ENCODE data around the gene USP26. TPM values are rescaled to one million over a fixed set of nuclear protein-coding genes. Genes with fewer than 3 reads are reported as not detected.

Gene USP26
- total and polyA plus RNA-seq, 2 experiments from 2014 or later, result not detected

GRCh38 chrX:133007458-133007857 is 89.5 kb downstream of the USP26 start:
- Histone ChIP-seq H3K27ac (no peak overlapping the region), H3K9me3 (ENCODE audit: low read depth) (no peaks in the 10 kb centered on the region), H3K4me3 (no peak overlapping the region), H3K4me1 (ENCODE audit: insufficient read depth) (no peaks in the 10 kb centered on the region), H3K9ac (no peak overlapping the region), H3K79me2 (ENCODE audit: insufficient read depth) (no peaks in the 10 kb centered on the region), H3K27me3 (replicated peaks; ENCODE audit: insufficient read depth) (no peaks in the 10 kb centered on the region), H3K4me2 (ENCODE audit: unreplicated experiment) (no peak overlapping the region), H3K36me3 (ENCODE audit: low read depth) (no peaks in the 10 kb centered on the region), H4K20me1 (ENCODE audit: insufficient read depth) (no peaks in the 10 kb centered on the region), H2AFZ (no peak overlapping the region), H3F3A (ENCODE audit: insufficient read depth) (no peaks in the 10 kb centered on the region), H3K9me2 (ENCODE audit: insufficient read depth) (no peaks in the 10 kb centered on the region)
- no peak for TF ChIP-seq EZH2 (IDR thresholded peaks at IDR 0.05; ENCODE audit: insufficient read depth, poor library complexity, severe bottlenecking)
- no peak for TF ChIP-seq EZH2phosphoT487 (IDR thresholded peaks at IDR 0.05; ENCODE audit: insufficient read depth, low read depth)
- WGBS, 2 experiments (ENCODE audit: low coverage in 1 of 2, low lambda C conversion rate in 2 of 2, missing lambda C conversion rate in 2 of 2), result 61 to 66% methylated on average over 3 of the region's 3 CpGs
- in situ Hi-C loops (cut with MboI), result no loop called here
- DNase-seq, result no peak

GRCh38 chrX:133005616-133006015 is 91.3 kb downstream of the USP26 start:
- Histone ChIP-seq H3K36me3 (ENCODE audit: low read depth) (no peaks in the 10 kb centered on the region), H3K4me2 (ENCODE audit: unreplicated experiment) (no peak overlapping the region), H3F3A (ENCODE audit: insufficient read depth) (no peaks in the 10 kb centered on the region), H3K4me3 (no peak overlapping the region), H3K9me2 (ENCODE audit: insufficient read depth) (no peaks in the 10 kb centered on the region), H2AFZ (no peak overlapping the region), H3K27ac (no peak overlapping the region), H4K20me1 (ENCODE audit: insufficient read depth) (no peaks in the 10 kb centered on the region), H3K79me2 (ENCODE audit: insufficient read depth) (no peaks in the 10 kb centered on the region), H3K9ac (no peak overlapping the region), H3K9me3 (ENCODE audit: low read depth) (no peaks in the 10 kb centered on the region), H3K27me3 (replicated peaks; ENCODE audit: insufficient read depth) (no peaks in the 10 kb centered on the region), H3K4me1 (ENCODE audit: insufficient read depth) (no peaks in the 10 kb centered on the region)
- no peak for DNase-seq
- in situ Hi-C loops (cut with MboI), result no loop called here
- TF ChIP-seq EZH2phosphoT487 (IDR thresholded peaks at IDR 0.05; ENCODE audit: insufficient read depth, low read depth), result no peak
- no peak for TF ChIP-seq EZH2 (IDR thresholded peaks at IDR 0.05; ENCODE audit: insufficient read depth, poor library complexity, severe bottlenecking)
- WGBS, 2 experiments (ENCODE audit: low coverage in 1 of 2, low lambda C conversion rate in 2 of 2, missing lambda C conversion rate in 2 of 2), result 86 to 90% methylated on average over 1 of the region's 1 CpG

- H3K27ac ChIP-seq, result no peak overlapping the region
- TF ChIP-seq EZH2 (IDR thresholded peaks at IDR 0.05; ENCODE audit: insufficient read depth, poor library complexity, severe bottlenecking) (no peak), EZH2phosphoT487 (IDR thresholded peaks at IDR 0.05; ENCODE audit: insufficient read depth, low read depth) (no peak)
- no peak overlapping the region for H3K9ac ChIP-seq
- no peaks in the 10 kb centered on the region for H3K9me2 ChIP-seq (ENCODE audit: insufficient read depth)
- 0 to 4% methylated on average over 2 of the region's 2 CpGs for WGBS, 2 experiments (ENCODE audit: low coverage in 1 of 2, low lambda C conversion rate in 2 of 2, missing lambda C conversion rate in 2 of 2)
- H3K36me3 ChIP-seq (ENCODE audit: low read depth), result no peaks in the 10 kb centered on the region
- in situ Hi-C loops (cut with MboI), result no loop called here
- H3K4me2 ChIP-seq (ENCODE audit: unreplicated experiment), result no peak overlapping the region
- H3F3A ChIP-seq (ENCODE audit: insufficient read depth), result no peaks in the 10 kb centered on the region
- peak; percentile 19 for DNase-seq
- no peaks in the 10 kb centered on the region for H3K27me3 ChIP-seq (replicated peaks; ENCODE audit: insufficient read depth)
- H3K4me3 ChIP-seq, result no peak overlapping the region
- H3K79me2 ChIP-seq (ENCODE audit: insufficient read depth), result no peaks in the 10 kb centered on the region
- no peak overlapping the region for H2AFZ ChIP-seq
- H4K20me1 ChIP-seq (ENCODE audit: insufficient read depth), result no peaks in the 10 kb centered on the region
- H3K4me1 ChIP-seq (ENCODE audit: insufficient read depth), result no peaks in the 10 kb centered on the region
- no peaks in the 10 kb centered on the region for H3K9me3 ChIP-seq (ENCODE audit: low read depth)
Measured at GRCh38 chrX:133005042-133005441, 91.9 kb downstream of the USP26 start.

GRCh38 chrX:132999209-132999608 is 97.7 kb downstream of the USP26 start:
- Histone ChIP-seq H3F3A (ENCODE audit: insufficient read depth) (no peaks in the 10 kb centered on the region), H3K27ac (no peak overlapping the region), H2AFZ (no peak overlapping the region), H3K4me3 (no peak overlapping the region), H3K4me1 (ENCODE audit: insufficient read depth) (no peaks in the 10 kb centered on the region), H3K79me2 (ENCODE audit: insufficient read depth) (no peaks in the 10 kb centered on the region), H3K9ac (no peak overlapping the region), H3K36me3 (ENCODE audit: low read depth) (no peaks in the 10 kb centered on the region), H3K9me3 (ENCODE audit: low read depth) (no peaks in the 10 kb centered on the region), H3K4me2 (ENCODE audit: unreplicated experiment) (no peak overlapping the region), H3K27me3 (replicated peaks; ENCODE audit: insufficient read depth) (no peaks in the 10 kb centered on the region), H3K9me2 (ENCODE audit: insufficient read depth) (no peaks in the 10 kb centered on the region), H4K20me1 (ENCODE audit: insufficient read depth) (no peaks in the 10 kb centered on the region)
- in situ Hi-C loops (cut with MboI), result loop anchor here (25.0 kb wide), 1 partner anchor 688 kb away; no protein-coding TSS in a partner anchor
- DNase-seq, result no peak
- TF ChIP-seq EZH2phosphoT487 (IDR thresholded peaks at IDR 0.05; ENCODE audit: insufficient read depth, low read depth) (no peak), EZH2 (IDR thresholded peaks at IDR 0.05; ENCODE audit: insufficient read depth, poor library complexity, severe bottlenecking) (no peak)
- WGBS, 2 experiments (ENCODE audit: low coverage in 1 of 2, low lambda C conversion rate in 2 of 2, missing lambda C conversion rate in 2 of 2), result 42 to 73% methylated on average over 1 of the region's 1 CpG

GRCh38 chrX:132990835-132991234 is 106.1 kb downstream of the USP26 start:
- in situ Hi-C loops (cut with MboI), result loop anchor here (25.0 kb wide), 1 partner anchor 696 kb away; no protein-coding TSS in a partner anchor
- Histone ChIP-seq H3K79me2 (ENCODE audit: insufficient read depth) (no peaks in the 10 kb centered on the region), H3K9ac (no peak overlapping the region), H3K4me2 (ENCODE audit: unreplicated experiment) (no peak overlapping the region), H3K27ac (no peak overlapping the region), H3K9me3 (ENCODE audit: low read depth) (no peaks in the 10 kb centered on the region), H2AFZ (no peak overlapping the region), H3K27me3 (replicated peaks; ENCODE audit: insufficient read depth) (no peaks in the 10 kb centered on the region), H3K4me1 (ENCODE audit: insufficient read depth) (no peaks in the 10 kb centered on the region), H3K9me2 (ENCODE audit: insufficient read depth) (no peaks in the 10 kb centered on the region), H3K36me3 (ENCODE audit: low read depth) (no peaks in the 10 kb centered on the region), H3K4me3 (no peak overlapping the region), H4K20me1 (ENCODE audit: insufficient read depth) (no peaks in the 10 kb centered on the region), H3F3A (ENCODE audit: insufficient read depth) (no peaks in the 10 kb centered on the region)
- TF ChIP-seq EZH2 (IDR thresholded peaks at IDR 0.05; ENCODE audit: insufficient read depth, poor library complexity, severe bottlenecking), result no peak
- no peak for TF ChIP-seq EZH2phosphoT487 (IDR thresholded peaks at IDR 0.05; ENCODE audit: insufficient read depth, low read depth)
- 31 to 45% methylated on average over 2 of the region's 2 CpGs for WGBS, 2 experiments (ENCODE audit: low coverage in 1 of 2, low lambda C conversion rate in 2 of 2, missing lambda C conversion rate in 2 of 2)
- no peak for DNase-seq
